GM12872 (cell line): ENCODE data around the gene RO60.

Experiments used
- TF ChIP-seq, protein P1 (sequence below): IDR thresholded peaks from 3 replicates; pipeline ENCODE4 v1.5.1; 2011; ENCODE audit warnings: low read depth, mild to moderate bottlenecking, low read length, moderate library complexity; ENCODE audit not compliant: insufficient read depth

RO60 gene

DNA sequence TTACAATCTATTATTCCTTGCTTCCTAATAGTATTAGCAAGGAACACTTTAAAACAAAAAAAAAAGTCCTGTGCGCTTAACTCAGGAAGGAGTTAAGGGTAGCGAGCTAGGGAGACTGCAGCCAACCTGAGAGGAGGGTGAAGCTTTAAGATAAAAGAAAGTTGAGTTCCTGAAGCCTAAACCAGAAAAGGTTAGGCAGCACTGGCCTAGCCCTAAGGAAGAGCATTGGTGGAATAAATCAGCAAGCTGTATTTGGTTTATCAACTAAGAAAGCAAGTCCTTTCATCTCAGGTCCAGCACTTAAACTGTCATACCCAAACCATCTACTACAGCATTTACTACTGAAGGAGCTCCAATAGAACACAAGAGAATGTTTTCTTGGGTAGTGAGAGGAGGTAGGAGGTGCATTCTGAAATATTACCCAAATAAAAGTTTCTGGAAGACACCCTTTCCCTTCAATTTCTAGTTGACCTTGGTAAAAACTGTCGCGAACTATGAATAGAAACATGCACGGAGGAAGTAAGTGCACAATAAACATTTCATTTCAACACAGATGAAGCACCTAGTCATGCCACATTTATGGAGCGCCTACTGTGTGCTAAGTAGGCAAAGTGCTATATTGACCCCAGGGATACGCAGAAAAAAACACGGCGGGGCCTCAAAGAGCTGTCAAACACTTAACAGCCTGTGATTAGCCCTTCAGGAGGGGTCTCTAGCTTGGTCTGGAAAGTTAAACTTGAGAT, 44.5 kb downstream of the RO60 start:
- TF ChIP-seq, protein P1, sequence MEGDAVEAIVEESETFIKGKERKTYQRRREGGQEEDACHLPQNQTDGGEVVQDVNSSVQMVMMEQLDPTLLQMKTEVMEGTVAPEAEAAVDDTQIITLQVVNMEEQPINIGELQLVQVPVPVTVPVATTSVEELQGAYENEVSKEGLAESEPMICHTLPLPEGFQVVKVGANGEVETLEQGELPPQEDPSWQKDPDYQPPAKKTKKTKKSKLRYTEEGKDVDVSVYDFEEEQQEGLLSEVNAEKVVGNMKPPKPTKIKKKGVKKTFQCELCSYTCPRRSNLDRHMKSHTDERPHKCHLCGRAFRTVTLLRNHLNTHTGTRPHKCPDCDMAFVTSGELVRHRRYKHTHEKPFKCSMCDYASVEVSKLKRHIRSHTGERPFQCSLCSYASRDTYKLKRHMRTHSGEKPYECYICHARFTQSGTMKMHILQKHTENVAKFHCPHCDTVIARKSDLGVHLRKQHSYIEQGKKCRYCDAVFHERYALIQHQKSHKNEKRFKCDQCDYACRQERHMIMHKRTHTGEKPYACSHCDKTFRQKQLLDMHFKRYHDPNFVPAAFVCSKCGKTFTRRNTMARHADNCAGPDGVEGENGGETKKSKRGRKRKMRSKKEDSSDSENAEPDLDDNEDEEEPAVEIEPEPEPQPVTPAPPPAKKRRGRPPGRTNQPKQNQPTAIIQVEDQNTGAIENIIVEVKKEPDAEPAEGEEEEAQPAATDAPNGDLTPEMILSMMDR: no peak

DNA sequence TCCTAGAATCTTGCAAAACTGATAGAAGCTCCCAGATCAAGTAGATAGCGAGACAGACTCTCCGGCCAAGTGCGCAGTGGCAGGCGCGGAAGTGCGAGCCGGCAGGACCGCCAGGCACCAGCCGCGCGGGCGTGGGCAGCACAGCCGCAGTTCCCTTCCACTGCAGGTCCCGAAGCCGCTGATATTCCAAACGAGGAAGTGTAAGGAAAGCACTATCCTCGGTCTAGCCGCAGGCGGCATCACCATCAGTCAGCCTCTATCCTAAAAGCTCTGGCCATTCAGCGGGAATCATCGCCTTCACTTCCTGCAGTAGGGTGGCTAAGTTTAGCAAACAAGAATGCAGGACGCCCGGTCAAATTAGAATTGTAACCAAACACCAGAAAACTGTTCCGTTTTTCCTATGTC, 45.1 kb downstream of the RO60 start:
- TF ChIP-seq, protein P1: no peak

DNA sequence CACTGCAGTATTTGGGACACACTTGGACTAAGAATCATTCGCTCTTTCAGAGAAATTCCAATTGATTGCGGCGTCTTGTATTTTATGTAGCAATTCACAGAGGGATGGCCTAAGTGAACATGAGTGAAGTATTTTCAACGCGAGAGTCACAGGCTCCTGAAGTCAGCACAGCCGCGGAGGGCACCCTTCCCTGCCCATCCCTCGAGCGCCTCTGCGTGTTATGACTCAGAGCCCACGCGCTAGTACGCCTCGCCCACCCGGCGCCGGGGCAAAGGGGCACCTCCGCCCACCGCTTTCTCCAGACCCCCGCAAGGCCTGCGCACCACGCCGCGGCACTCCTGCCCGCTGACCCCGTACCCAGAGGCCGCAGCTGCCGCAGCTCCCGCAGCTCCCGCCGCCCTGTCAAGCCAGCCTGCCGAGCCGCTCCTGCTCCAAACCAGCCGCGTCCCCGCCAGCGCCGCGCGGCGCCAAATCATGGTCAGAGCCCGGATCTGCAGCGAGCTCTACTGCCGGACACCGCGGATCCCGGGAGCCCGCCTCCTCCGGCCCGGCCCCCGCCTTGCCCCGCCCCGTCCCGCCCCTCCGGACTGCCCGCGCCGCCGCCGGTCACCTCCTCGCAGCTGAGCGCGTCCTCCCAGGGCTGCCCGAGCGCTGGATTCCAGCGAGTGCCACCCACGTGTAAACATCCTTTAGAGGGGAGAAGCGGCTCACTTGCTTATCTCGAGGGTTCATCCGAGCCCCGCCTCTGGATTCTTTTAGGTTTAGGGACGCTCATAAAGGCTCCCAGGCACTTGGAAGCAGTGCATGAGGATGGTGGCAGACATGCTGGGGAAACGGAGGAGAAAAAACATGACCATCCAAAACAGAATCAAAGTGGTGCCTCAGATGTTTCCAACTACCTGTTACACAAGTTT, 45.8 kb downstream of the RO60 start, which contains the start of gene GLRX2:
Gene GLRX2, minus strand, starts transcription at position 508 of the 914 bp plus-strand sequence. Its CDS starts 32 bp downstream, at position 476.
- TF ChIP-seq, protein P1: no peak

DNA sequence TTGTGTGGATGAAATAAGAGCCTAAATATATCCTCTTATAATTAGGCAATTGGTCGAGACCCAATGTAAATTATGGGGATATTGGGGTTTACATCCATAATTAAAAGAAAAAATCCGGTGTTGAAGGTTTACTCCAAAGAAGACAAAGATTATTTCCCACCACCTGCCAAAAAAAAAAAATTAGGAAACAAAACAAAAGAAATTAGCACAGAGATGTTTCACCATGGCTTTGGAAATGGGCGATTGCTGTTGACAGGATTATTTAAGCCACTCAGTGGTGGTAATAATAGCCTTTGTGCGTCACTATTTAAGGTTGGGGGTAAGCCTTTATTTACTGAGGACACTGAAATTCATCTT, 46.4 kb downstream of the RO60 start:
- TF ChIP-seq, protein P1: no peak

DNA sequence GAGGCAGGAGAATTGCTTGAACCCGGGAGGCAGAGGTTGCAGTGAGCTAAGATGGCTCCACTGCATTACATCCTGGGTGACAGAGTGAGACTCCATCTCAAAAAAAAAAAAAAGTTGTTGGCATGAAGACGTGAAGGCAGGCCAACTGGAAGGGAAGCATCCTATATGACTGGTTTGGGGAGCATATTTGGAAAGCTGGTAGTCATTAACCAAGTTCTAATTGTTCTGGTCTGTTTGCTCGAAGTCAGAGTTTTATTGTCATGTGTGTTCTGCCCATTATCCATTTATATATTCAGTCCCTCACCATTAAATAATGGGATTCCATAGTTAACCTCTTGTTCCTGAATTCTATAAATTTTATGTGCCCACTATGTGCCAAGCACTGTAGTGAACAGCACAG, 49.1 kb downstream of the RO60 start:
- TF ChIP-seq, protein P1: no peak
